Small intestine (tissue), 7 donors: ENCODE measurements around the gene EXOSC6. TPM values are rescaled to one million over a fixed set of nuclear protein-coding genes. Genes with fewer than 3 reads are reported as not detected.
"Not testable (repeated sequence)": the region's sequence is repeated elsewhere in the genome, so short reads cannot be mapped to it uniquely, and the experiment has no call there.

Experiments used
- DNase-seq, 2 donors: peaks; one replicate each; pipeline versions ENCODE4 v3.0.0 to v3.0.0-alpha.2; 2013
- FAIRE-seq: peaks from 2 replicates; lab custom pipeline; 2012; peaks lifted over from hg19 to GRCh38; lab: Jason Lieb, UNC
- H3K27ac ChIP-seq, 3 donors: one replicate each; pipeline ENCODE4 v1.5.1; 2013; ENCODE audit warnings: low read length in 2 of 3, mild to moderate bottlenecking in 2 of 3, control low read depth in 1 of 3, inconsistent platforms in 1 of 3, low read depth in 1 of 3, moderate library complexity in 1 of 3
- H3K27me3 ChIP-seq, 3 donors: one replicate each; pipeline ENCODE4 v1.6.1; 2013; ENCODE audit warnings: low read length in 3 of 3, inconsistent platforms in 1 of 3; ENCODE audit not compliant: control insufficient read depth in 3 of 3, insufficient read depth in 3 of 3
- H3K36me3 ChIP-seq, 3 donors: one replicate each; pipeline ENCODE4 v1.6.1; 2013; ENCODE audit warnings: low read length in 3 of 3, inconsistent platforms in 1 of 3, low read depth in 1 of 3, mild to moderate bottlenecking in 1 of 3, moderate library complexity in 1 of 3; ENCODE audit not compliant: control insufficient read depth in 3 of 3, insufficient read depth in 2 of 3
- H3K4me1 ChIP-seq, 3 donors: one replicate each; pipeline ENCODE4 v1.6.1; 2013; ENCODE audit warnings: low read length in 2 of 3, inconsistent platforms in 1 of 3, low read depth in 1 of 3, mild to moderate bottlenecking in 1 of 3, moderate library complexity in 1 of 3; ENCODE audit not compliant: control insufficient read depth in 3 of 3, insufficient read depth in 2 of 3
- H3K4me3 ChIP-seq, 3 donors: one replicate each; pipeline ENCODE4 v1.5.1; 2013; ENCODE audit warnings: low read length in 3 of 3, control low read depth in 1 of 3, inconsistent platforms in 1 of 3, low read depth in 1 of 3, mild to moderate bottlenecking in 1 of 3, moderate library complexity in 1 of 3
- H3K9me3 ChIP-seq, 2 donors: one replicate each; pipeline ENCODE4 v1.6.1; 2013; ENCODE audit warnings: low read depth in 1 of 2, low read length in 1 of 2; ENCODE audit not compliant: control insufficient read depth in 2 of 2, insufficient read depth in 1 of 2
- WGBS, 3 donors: extraction: QIAGEN DNeasy Blood & Tissue Kit; methylation state at CpG; one replicate each; pipeline ENCODE4 v1.1.7; 2013; 5-methylcytosine and 5-hydroxymethylcytosine counted together
- polyA plus RNA-seq, 4 donors: library from polyadenylated mRNA; stranded (reverse) in 3 of 4; unstranded in 1 of 4; fragments of 200-250 nt in 3 of 4; fragments of 120-200 nt in 1 of 4; gene quantifications; one replicate each; pipeline versions ENCODE4 v1.2.1 to v1.2.3, GENCODE V29; 2013
- donor health status: healthy with polysubstance abuse.
- donor health status: control.
- donor health status: control.
- donor health status: Bipolar disorder and iron deficiency.
- donor health status: healthy.

Gene EXOSC6
- polyA plus RNA-seq, 4 donors, result 6.3 to 12.9 (median 11.3) TPM

DNA sequence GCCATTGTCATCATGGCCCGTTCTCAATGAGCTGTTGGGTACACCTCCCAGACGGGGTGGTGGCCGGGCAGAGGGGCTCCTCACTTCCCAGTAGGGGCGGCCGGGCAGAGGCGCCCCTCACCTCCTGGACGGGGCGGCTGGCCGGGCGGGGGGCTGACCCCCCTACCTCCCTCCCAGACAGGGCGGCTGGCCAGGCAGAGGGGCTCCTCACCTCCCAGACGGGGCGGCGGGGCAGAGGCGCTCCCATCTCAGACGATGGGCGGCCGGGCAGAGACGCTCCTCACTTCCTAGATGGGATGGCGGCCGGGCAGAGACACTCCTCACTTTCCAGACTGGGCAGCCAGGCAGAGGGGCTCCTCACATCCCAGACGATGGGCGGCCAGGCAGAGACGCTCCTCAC, 27.1 kb downstream of the EXOSC6 start:
- not testable (repeated sequence) for H3K4me1 ChIP-seq, H3K27me3 ChIP-seq, DNase-seq, FAIRE-seq, H3K4me3 ChIP-seq, H3K36me3 ChIP-seq, H3K9me3 ChIP-seq
- WGBS, 3 donors, result 98 to 99% (median 99%) methylated on average over 9 to 20 of the region's 24 CpGs
- peak overlapping the region in 1 of 3 donors; percentile 11 for H3K27ac ChIP-seq

GRCh38 chr16:70223971-70224513, 27.7 kb downstream of the EXOSC6 start:
- not testable (repeated sequence) for H3K27me3 ChIP-seq, H3K4me3 ChIP-seq, H3K4me1 ChIP-seq, H3K9me3 ChIP-seq, FAIRE-seq, H3K36me3 ChIP-seq
- DNase-seq, result peak; percentile 27 to 28
- WGBS, 3 donors, result 8 to 61% (median 39%) methylated on average over 1 of the region's 3 CpGs
- peak overlapping the region in 1 of 3 donors; percentile 8 for H3K27ac ChIP-seq

DNA sequence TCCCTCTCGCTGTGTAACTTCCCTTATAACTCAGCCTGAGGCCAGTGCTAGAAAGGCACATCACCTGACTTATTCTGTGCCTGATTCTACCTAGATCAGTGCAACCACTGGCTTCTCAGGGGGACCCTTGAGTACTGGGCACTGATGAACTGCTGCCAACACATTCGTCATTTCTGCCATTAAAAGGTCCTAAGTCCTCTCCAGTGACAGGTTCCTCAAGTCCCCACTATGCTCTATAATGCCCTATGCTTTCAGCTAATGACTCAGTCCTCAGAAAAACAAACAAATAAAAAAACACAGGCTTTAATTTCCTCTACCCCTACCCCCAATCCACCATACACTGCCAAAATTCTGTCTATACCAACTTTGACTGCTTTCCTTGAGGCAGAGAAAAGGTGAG, 28.5 kb downstream of the EXOSC6 start:
- WGBS, 3 donors, result 17 to 55% (median 46%) methylated on average over 1 of the region's 2 CpGs
- not testable (repeated sequence) for H3K36me3 ChIP-seq, H3K4me1 ChIP-seq, FAIRE-seq, H3K9me3 ChIP-seq, H3K27me3 ChIP-seq, H3K4me3 ChIP-seq
- peak; percentile 47 to 68 for DNase-seq
- peak overlapping the region in 1 of 3 donors; percentile 8 for H3K27ac ChIP-seq

DNA sequence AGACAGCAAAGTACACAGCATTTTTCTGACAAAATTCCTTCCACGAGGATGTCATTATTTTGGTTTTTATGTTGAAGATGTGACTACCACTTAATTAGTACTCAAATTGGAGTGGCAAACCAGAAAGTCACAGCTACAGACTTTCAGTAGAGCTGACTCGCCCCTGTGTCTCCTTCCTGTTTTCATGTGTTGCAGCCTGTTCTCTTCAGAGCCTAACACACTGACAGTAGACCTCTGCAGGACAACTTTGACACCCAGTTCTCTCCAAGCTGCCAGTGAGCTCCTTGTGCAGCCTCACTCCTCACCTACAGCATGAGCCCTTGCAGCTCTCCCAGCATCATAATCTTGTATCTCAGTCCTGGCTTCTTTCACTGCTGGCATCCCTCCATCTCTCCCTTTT, 29.2 kb downstream of the EXOSC6 start:
- H3K4me3 ChIP-seq, H3K27me3 ChIP-seq, FAIRE-seq, H3K27ac ChIP-seq, DNase-seq, H3K9me3 ChIP-seq, H3K36me3 ChIP-seq, H3K4me1 ChIP-seq: not testable (repeated sequence)
- 55 to 96% (median 81%) methylated on average over 2 of the region's 2 CpGs for WGBS, 3 donors

DNA sequence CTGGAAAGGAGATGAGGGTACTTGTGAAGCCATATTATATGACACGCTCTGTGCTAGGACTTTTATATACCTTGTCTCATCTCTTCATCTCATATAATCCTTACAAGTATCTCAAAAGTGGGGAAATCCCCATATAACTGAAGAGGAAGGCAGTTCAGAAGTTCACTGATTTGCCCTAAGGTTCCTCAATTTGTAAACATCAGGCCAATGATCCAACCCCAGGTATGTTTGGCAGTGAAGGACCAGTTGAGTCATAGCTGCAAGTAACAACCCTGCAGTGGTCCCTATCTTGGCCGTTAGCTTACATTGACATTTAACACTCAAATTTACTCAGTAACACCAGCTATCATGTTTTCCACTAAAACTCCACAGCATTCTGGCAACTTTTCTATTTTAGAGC, 33.2 kb downstream of the EXOSC6 start:
- not testable (repeated sequence) for H3K27ac ChIP-seq, H3K27me3 ChIP-seq, H3K4me1 ChIP-seq, H3K36me3 ChIP-seq, H3K9me3 ChIP-seq, DNase-seq, FAIRE-seq, H3K4me3 ChIP-seq
- 80 to 85% (median 83%) methylated on average over 2 of the region's 2 CpGs for WGBS, 3 donors

- H3K36me3 ChIP-seq, FAIRE-seq, H3K27ac ChIP-seq, H3K4me1 ChIP-seq, H3K27me3 ChIP-seq, DNase-seq, H3K9me3 ChIP-seq, H3K4me3 ChIP-seq: not testable (repeated sequence)
- WGBS, 3 donors, result 89 to 99% (median 93%) methylated on average over 4 to 6 of the region's 6 CpGs
Measured at GRCh38 chr16:70206382-70206781, 45.4 kb downstream of the EXOSC6 start.

DNA sequence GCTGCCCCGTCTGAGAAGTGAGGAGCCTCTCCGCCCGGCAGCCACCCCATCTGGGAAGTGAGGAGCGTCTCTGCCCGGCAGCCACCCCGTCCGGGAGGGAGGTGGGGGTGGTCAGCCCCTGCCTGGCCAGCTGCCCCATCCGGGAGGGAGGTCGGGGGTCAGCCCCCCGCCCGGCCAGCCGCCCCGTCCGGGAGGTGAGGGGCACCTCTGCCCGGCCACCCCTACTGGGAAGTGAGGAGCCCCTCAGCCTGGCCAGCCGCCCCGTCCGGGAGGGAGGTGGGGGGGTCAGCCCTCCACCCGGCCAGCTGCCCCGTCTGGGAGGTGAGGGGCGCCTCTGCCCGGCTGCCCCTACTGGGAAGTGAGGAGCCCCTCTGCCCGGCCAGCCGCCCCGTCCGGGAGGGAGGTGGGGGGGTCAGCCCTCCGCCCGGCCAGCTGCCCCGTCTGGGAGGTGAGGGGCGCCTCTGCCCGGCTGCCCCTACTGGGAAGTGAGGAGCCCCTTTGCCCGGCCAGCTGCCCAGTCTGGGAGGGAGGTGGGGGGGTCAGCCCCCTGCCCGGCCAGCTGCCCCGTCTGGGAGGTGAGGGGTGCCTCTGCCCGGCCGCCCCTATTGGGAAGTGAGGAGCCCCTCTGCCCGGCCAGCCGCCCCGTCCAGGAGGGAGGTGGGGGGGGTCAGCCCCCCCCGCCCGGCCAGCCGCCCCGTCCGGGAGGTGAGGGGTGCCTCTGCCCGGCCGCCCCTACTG, 46.9 kb downstream of the EXOSC6 start:
- H3K4me1 ChIP-seq, DNase-seq, H3K27me3 ChIP-seq, FAIRE-seq, H3K9me3 ChIP-seq, H3K36me3 ChIP-seq, H3K27ac ChIP-seq, H3K4me3 ChIP-seq: not testable (repeated sequence)
- WGBS, 3 donors, result 94 to 100% (median 97%) methylated on average over 7 to 37 of the region's 46 CpGs

DNA sequence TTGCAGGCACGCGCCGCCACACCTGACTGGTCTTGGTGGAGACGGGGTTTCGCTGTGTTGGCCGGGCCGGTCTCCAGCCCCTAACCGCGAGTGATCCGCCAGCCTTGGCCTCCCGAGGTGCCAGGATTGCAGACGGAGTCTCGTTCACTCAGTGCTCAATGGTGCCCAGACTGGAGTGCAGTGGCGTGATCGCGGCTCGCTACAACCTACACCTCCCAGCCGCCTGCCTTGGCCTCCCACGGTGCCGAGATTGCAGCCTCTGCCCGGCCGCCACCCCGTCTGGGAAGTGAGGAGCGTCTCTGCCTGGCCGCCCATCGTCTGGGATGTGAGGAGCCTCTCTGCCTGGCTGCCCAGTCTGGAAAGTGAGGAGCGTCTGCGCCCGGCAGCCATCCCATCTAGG, 47.7 kb downstream of the EXOSC6 start:
- not testable (repeated sequence) for H3K36me3 ChIP-seq, FAIRE-seq, H3K4me3 ChIP-seq, H3K27me3 ChIP-seq, H3K4me1 ChIP-seq, H3K9me3 ChIP-seq, H3K27ac ChIP-seq, DNase-seq
- 96 to 99% (median 97%) methylated on average over 7 to 18 of the region's 29 CpGs for WGBS, 3 donors
